Ovary (tissue), 3 donors: ENCODE data around the gene MACIR.

ENCODE experiments used
- POLR2A ChIP-seq: fragments of 450-650 bp; IDR thresholded peaks from one replicate; pipeline ENCODE4 v1.6.1; 2017; ENCODE audit warnings: antibody characterized with exemption, mild to moderate bottlenecking, moderate library complexity
- TF ChIP-seq, protein P1 (sequence below), 3 donors: fragments of 450-650 bp in 2 of 3; fragments of 200-600 bp in 1 of 3; IDR thresholded peaks; one replicate each; pipeline versions ENCODE4 v1.5.1 to v1.8.0; 2016 to 2022; ENCODE audit warnings: antibody characterized with exemption in 3 of 3, mild to moderate bottlenecking in 1 of 3
- donor health status: DM: no; HTN: no; CAD: no.

DNA sequence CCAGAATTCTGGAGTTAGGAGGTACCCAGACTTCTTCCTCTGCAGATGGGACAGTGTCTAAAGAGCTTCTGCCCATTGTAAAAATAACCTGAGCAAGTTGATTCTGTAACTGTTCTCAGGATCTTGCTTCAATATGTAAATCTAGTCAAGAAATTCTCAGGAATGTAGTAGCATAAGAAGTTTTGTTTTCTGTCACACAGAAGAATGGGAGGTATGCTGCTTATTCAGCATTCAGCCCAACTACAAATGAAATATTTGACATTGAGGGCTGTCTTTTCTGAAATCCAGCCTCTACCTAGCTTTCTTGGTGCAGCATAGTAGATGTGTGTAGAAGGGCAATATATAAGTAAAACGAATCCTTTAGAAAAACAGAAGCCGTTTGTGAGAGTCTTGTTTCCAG, 13.8 kb downstream of the MACIR start:
- TF ChIP-seq, protein P1, sequence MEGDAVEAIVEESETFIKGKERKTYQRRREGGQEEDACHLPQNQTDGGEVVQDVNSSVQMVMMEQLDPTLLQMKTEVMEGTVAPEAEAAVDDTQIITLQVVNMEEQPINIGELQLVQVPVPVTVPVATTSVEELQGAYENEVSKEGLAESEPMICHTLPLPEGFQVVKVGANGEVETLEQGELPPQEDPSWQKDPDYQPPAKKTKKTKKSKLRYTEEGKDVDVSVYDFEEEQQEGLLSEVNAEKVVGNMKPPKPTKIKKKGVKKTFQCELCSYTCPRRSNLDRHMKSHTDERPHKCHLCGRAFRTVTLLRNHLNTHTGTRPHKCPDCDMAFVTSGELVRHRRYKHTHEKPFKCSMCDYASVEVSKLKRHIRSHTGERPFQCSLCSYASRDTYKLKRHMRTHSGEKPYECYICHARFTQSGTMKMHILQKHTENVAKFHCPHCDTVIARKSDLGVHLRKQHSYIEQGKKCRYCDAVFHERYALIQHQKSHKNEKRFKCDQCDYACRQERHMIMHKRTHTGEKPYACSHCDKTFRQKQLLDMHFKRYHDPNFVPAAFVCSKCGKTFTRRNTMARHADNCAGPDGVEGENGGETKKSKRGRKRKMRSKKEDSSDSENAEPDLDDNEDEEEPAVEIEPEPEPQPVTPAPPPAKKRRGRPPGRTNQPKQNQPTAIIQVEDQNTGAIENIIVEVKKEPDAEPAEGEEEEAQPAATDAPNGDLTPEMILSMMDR (IDR thresholded peaks at IDR 0.05), result no peak
- TF ChIP-seq POLR2A, result no peak
